Upper lobe of left lung (tissue), 4 donors: Measurements from ENCODE around the gene SNX10.

Experiments
- CTCF ChIP-seq, 6 experiments: fragments of 450-650 bp in 4 of 6; fragments of 200-600 bp in 2 of 6; sonication (generic) in 2 of 6; IDR thresholded peaks; one replicate each; pipeline ENCODE4 v1.5.1; 2016 to 2019; ENCODE audit warnings: antibody characterized with exemption in 6 of 6
- POLR2A ChIP-seq, 4 donors: fragments of 450-650 bp; IDR thresholded peaks; one replicate each; pipeline ENCODE4 v1.5.1; 2016 to 2017; ENCODE audit warnings: antibody characterized with exemption in 4 of 4, mild to moderate bottlenecking in 2 of 4

- TF ChIP-seq POLR2A (IDR thresholded peaks at IDR 0.05): no peak
- TF ChIP-seq CTCF (IDR thresholded peaks at IDR 0.05): no peak
These were observed 40.1 kb downstream of the SNX10 start for GRCh38 chr7:26331789-26332188.
